ENCODE results near the gene SKP1.

DNA sequence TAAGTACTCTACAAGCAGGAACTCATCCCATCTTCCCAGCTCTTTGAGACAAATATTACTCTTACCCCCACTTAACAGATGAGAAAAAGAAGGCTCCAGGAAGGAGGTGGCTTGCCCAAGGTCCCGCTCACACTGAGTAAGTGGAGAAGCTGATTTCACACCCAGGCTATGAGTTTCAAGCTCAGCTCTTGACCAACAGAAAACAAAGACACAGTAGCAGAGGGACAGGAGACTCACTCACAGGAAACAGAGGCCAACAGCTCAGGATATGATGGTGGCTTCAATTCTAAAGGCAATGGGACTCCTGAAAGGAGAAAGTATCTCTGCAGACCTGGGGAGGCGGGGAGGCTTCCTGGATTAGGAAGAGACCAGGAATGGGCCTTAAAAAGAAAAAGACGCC is 69.0 kb downstream of the SKP1 start:
- TF ChIP-seq CTCF (IDR thresholded peaks at IDR 0.05; ENCODE audit: low read depth, low read length) (no peak), EZH2phosphoT487 (IDR thresholded peaks at IDR 0.05; ENCODE audit: low read depth) (no peak)
